Omental fat pad (tissue), 4 donors: ENCODE results near the gene PDE8A. TPM values are rescaled to one million over a fixed set of nuclear protein-coding genes. Genes with fewer than 3 reads are reported as not detected.

ENCODE experiments used
- ATAC-seq: fragments of 150-250 bp; one replicate; pipeline ENCODE4 v1.9.1; 2016; ENCODE audit warnings: mild to moderate bottlenecking, moderate library complexity; ENCODE audit not compliant: low FRiP score
- DNase-seq: peaks from one replicate; pipeline ENCODE4 v3.0.0-alpha.2; 2019; ENCODE audit warnings: low spot score
- total RNA-seq, 4 donors: library from RNA; depleted of rRNA; stranded (reverse); fragments of >200 nt; gene quantifications; one replicate each; pipeline ENCODE4 v1.1.0, GENCODE V29; 2016
- TF ChIP-seq, protein P1 (sequence below), 3 donors: fragments of 450-650 bp; IDR thresholded peaks; one replicate each; pipeline ENCODE4 v1.5.1; 2016 to 2017; ENCODE audit warnings: antibody characterized with exemption in 3 of 3, mild to moderate bottlenecking in 3 of 3, moderate library complexity in 2 of 3

PDE8A gene
- total RNA-seq, 4 donors from 2014 or later, result 61.0 to 86.5 (median 79.0) TPM

DNA sequence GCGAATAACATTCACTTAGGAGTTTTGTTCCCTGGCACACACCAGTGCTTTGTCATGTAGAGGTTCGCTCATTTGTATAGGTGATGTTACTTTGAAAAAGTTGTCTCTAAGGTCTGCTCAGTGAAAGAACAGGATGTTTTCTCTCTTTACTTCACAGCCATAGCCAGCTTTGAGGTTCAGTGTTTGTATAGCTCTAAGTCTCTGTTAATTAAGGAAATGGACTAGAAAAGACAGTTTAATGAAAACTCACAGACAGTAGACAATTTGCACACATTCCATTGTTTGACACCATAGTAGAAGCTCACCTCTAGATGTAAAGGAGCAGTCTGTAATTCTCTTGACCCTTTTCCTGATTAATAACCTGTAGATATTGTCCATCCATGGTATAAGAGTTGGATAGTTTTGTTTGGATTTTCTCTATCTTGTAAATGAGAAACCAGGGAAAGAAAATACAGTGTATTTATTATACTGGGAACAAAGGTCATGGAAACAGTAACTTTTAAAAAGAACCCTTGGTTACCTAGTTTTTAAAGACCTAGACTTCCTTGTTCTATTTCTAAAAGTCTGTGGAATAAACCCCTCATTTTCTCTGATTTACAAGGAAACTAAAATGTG is 50.4 kb downstream of the PDE8A start:
- TF ChIP-seq, protein P1, sequence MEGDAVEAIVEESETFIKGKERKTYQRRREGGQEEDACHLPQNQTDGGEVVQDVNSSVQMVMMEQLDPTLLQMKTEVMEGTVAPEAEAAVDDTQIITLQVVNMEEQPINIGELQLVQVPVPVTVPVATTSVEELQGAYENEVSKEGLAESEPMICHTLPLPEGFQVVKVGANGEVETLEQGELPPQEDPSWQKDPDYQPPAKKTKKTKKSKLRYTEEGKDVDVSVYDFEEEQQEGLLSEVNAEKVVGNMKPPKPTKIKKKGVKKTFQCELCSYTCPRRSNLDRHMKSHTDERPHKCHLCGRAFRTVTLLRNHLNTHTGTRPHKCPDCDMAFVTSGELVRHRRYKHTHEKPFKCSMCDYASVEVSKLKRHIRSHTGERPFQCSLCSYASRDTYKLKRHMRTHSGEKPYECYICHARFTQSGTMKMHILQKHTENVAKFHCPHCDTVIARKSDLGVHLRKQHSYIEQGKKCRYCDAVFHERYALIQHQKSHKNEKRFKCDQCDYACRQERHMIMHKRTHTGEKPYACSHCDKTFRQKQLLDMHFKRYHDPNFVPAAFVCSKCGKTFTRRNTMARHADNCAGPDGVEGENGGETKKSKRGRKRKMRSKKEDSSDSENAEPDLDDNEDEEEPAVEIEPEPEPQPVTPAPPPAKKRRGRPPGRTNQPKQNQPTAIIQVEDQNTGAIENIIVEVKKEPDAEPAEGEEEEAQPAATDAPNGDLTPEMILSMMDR (IDR thresholded peaks at IDR 0.05), result no peak
- no peak for DNase-seq
- no peak for ATAC-seq

DNA sequence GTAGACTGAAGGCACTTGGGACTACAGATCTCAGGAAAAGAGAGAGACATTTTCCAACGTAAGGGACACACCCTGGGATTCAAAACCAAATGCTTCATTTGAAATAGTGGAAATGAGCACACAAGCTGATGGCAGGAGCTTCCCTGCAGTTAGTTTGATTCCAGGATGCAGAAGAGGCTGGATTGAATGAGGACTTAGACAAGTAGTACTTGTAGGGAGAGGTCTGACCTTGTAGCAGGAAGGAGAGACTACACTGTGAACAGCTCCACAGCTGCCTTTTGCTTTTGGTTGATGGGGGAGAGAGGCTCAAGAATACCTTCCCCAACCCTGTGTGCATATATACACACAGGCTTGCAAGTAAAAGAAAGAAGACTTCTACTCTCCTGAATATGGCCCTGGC is 51.5 kb downstream of the PDE8A start:
- TF ChIP-seq, protein P1 (IDR thresholded peaks at IDR 0.05), result no peak
- no peak for ATAC-seq
- DNase-seq, result no peak

DNA sequence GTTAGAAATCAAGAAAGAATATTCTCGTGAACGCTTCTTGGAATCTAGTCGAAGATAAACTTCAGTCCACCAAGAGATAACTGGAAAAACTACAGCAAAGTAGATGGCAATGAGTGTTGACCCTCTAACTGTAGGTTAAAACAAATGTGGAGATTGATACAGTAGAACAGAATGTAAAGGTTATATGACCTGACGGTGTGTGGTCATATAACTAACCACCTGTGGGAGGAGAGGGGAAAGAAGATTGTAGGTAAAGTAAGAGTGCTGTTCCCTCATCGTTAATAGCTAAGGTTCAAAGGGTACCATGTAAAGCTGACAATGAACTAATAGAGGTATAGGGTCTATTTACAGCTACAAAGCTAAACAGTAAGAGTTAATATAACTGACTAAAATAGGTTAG is 52.6 kb downstream of the PDE8A start:
- TF ChIP-seq, protein P1 (IDR thresholded peaks at IDR 0.05), result no peak
- DNase-seq, result no peak
- no peak for ATAC-seq

DNA sequence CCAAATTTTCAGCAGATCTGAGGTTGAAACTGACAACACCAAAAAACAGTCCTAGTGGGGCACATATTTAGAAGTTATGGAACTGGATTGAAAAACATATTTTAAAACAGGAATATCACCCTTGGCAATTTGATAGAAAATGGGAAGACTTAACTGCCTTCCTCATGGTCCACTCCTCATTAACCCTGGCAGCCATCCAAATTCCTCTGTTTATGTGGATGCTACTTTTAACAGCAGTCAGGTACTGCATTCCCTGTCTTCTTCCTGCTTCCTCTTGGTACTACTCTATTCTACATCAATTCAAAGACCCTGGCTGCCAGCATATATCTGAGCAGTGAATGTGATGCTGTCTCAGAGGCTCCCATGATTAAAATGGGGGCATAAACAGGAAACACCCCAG is 54.3 kb downstream of the PDE8A start:
- no peak for DNase-seq
- no peak for ATAC-seq
- TF ChIP-seq, protein P1 (IDR thresholded peaks at IDR 0.05), result no peak

DNA sequence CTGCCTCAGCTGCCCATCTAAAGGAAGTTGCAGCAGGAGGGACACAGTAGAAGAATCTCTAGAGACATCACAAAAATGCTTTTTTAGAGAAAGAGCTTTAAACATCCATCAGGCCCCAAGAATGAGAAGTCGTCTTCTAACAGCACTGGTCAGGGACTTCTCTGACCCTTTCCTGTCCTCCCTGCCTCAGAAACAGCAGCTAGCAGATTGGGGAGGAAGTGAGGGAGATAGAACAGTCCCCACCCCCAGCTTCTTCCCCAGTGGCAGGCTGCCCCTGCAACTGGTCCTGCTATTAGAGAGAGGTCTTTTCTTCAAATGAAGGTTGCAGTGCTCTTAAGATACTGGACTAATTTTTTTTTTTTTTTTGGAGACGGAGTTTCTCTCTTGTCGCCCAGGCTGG is 55.1 kb downstream of the PDE8A start:
- DNase-seq (no peak), ATAC-seq (no peak)
- TF ChIP-seq, protein P1 (IDR thresholded peaks at IDR 0.05), result no peak

DNA sequence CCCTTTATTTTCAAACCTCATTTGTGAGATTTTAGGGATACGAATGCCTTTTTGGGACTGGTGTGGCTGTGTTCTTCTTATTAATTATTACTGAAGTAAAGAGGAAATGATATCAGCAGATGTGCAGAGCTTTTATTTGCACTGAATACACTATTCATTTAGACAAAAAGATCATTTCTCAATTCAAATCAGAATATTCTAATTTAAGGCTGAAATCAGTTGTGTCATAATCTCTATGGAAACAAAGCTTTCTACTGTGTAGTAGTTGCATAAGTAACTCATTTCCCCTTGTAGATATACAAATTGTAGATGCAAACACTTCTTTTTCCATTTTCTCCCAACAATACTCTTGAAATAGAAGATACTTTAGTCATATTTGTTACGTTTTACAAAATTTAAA is 56.0 kb downstream of the PDE8A start:
- TF ChIP-seq, protein P1 (IDR thresholded peaks at IDR 0.05), result no peak
- ATAC-seq (no peak), DNase-seq (no peak)

DNA sequence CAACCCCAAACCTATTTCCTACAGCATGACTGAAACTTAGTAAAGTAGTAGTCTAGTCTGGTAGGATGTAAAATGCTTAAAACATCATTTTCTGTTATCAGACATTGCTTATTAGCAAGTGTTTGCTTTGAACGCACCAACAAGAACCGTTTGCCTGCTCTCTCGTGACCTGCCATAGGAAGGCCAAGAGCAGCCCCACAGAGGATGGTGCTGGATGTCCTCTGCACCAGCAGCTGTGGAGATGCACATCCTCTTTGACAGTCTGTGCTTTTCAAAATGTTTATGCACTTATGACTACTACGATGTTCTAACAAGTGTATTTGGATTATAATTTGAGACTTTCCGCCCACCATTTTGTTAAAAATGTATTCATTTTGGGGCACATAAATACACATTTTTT is 59.6 kb downstream of the PDE8A start:
- TF ChIP-seq, protein P1 (IDR thresholded peaks at IDR 0.05), result no peak
- no peak for DNase-seq
- no peak for ATAC-seq
